Measurements from ENCODE around the gene MAPK8.

DNA sequence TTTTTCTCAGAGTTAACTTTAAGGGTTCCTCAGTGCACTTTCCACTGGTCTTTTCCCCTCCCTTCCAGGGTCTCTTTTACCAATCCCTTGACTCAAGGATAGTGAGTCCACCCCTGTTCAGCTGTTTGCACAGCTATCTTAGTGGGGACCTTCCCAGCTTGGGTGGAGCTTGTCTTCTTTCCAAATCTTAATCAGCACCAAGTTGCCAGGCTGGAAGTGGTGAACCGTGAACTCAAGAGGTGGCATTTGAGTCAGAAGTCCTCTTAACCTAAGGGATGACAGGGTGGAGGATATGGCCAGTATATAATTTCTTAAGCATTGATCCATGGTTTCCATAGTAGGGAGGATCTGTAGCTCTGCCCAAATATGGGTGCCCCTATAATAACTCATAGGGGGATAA, 25.0 kb downstream of the MAPK8 start:
- TF ChIP-seq YY1 (IDR thresholded peaks at IDR 0.05; ENCODE audit: insufficient read depth, insufficient read length) (no peak), SUZ12 (IDR thresholded peaks at IDR 0.05; ENCODE audit: extremely low read depth, insufficient read depth, insufficient read length) (no peak)
